GM13977 (cell line): ENCODE results near the gene UBXN6.

Source experiments
- DNase-seq: peaks from one replicate; pipeline ENCODE4 v3.0.0; 2012; ENCODE audit warnings: low spot score
- in situ Hi-C: fragments of 300-500 bp; cut with MboI; formaldehyde crosslinking; loops from one replicate; pipeline ENCODE4 v1.12.0; 2022; ENCODE audit warnings: low sequenced_read_pairs, low pct_unique_long_range_greater_than_20kb, mixed read lengths, inconsistent platforms; ENCODE audit not compliant: unreplicated experiment
- TF ChIP-seq, protein P1 (sequence below): IDR thresholded peaks from 2 replicates; pipeline ENCODE4 v1.5.1; 2012; ENCODE audit warnings: mild to moderate bottlenecking, control low read depth; ENCODE audit not compliant: insufficient read depth; ENCODE audit errors: extremely low read depth, missing control alignments

UBXN6 gene

DNA sequence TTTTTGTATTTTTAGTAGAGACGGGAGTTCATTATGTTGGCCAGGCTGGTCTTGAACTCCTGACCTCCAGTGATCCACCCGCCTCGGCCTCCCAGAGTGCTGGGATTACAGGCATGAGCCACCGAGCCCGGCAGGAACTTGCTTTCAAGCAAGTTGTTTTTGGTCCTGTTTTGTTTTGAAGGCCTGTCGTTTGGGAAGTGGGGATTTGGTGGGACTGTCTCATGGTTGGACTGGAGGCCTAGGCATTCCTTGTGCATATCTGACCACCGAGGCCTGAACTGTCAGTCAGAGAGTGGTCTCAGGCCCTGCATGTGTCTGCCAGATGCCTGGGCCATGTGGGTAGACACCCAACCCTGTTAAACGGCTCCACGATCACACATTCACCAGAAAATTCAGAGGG is 26.3 kb downstream of the UBXN6 start:
- in situ Hi-C loops: no loop called here
- TF ChIP-seq, protein P1, sequence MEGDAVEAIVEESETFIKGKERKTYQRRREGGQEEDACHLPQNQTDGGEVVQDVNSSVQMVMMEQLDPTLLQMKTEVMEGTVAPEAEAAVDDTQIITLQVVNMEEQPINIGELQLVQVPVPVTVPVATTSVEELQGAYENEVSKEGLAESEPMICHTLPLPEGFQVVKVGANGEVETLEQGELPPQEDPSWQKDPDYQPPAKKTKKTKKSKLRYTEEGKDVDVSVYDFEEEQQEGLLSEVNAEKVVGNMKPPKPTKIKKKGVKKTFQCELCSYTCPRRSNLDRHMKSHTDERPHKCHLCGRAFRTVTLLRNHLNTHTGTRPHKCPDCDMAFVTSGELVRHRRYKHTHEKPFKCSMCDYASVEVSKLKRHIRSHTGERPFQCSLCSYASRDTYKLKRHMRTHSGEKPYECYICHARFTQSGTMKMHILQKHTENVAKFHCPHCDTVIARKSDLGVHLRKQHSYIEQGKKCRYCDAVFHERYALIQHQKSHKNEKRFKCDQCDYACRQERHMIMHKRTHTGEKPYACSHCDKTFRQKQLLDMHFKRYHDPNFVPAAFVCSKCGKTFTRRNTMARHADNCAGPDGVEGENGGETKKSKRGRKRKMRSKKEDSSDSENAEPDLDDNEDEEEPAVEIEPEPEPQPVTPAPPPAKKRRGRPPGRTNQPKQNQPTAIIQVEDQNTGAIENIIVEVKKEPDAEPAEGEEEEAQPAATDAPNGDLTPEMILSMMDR: no peak
- DNase-seq: peak; percentile 38

DNA sequence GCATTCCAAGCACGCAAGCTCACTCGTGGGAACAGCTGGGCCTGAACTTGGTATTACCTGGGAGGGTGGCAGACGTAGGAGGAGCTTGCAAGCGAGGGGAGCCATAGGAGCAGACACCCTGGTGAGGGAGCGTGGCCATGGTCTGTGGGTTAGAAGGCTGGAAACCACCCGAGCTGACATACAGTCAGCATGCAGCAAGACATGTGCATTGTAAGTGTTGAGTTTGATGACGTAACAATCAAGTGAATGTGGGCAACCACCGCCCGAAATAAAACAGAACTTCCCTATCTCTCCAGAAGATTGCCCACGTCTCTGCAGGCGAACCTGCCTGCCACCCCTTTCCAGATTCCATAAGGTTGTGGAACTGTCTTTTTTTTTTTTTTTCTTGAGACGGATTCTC is 26.8 kb downstream of the UBXN6 start:
- DNase-seq: peak; percentile 66
- TF ChIP-seq, protein P1: no peak
- in situ Hi-C loops: no loop called here

DNA sequence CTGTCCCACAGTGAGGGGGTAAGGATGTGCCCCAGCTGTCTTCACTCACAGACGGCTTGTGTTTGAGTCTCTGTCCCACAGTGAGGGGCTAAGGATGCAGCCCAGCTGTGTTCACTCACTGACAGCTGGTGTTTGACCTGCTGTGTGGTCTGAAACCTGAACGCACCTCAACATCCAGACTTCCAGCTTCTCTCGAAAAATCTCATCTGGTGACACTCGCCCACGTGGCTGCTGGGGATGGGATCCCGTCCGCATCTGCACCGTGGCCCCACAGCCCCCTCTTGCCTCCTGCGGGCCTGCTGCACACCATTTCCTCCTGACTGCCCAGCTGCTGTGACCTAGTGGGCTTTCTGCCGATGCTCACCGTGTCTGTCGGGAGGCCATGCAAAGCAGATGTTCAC is 27.8 kb downstream of the UBXN6 start:
- TF ChIP-seq, protein P1: no peak
- DNase-seq: no peak
- in situ Hi-C loops: no loop called here

DNA sequence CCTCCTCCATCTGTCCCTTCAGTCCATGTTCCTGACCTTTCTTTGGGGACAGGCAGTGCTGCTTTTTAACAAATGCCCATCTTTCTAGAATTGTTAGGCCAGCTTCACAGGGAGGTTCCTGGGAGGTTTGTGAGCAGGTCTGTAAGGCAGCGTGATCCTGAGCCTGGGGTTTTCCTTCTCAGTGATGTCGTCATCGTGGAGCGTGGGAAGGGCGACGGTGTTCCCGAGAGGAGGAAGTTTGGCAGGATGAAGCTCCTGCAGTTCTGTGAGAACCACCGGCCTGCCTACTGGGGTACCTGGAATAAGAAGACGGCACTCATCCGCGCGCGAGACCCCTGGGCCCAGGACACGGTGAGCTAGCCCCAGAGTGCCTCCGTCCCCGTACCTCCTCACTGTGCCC is 28.3 kb downstream of the UBXN6 start:
- in situ Hi-C loops: no loop called here
- TF ChIP-seq, protein P1: no peak
- DNase-seq: no peak

- TF ChIP-seq, protein P1: no peak
- in situ Hi-C loops: no loop called here
- DNase-seq: no peak
These were observed 29.1 kb downstream of the UBXN6 start for GRCh38 chr19:4428326-4428975.

DNA sequence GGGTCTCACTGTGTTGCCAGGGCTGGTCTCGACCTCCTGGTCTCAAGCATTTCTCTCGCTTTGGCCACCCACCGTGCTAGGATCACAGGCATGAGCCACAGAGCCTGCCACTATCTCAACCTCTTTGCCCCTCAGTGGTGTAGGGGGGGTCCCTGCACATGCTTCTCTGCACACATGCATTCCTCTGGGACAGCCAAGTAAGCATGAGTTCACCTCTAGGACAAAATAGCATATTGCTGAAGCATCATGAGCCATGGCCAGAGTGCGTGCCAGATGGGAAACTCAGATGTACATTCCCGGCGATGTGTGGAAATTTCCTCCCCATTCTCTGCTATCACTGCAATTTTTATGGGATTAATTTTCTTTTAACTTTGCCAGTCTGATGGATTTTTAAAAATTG is 32.1 kb downstream of the UBXN6 start:
- in situ Hi-C loops: no loop called here

More for the DNA sequence above, 32.1 kb downstream of the UBXN6 start:
- DNase-seq: no peak
- TF ChIP-seq, protein P1: no peak
